HCT116 (cell line): ENCODE measurements around the gene OR6B1. TPM values are rescaled to one million over a fixed set of nuclear protein-coding genes. Genes with fewer than 3 reads are reported as not detected.

ENCODE experiments used
- ATAC-seq: fragments of 200-7000 bp; cut with Tn5 transposase; 2 replicates; pipeline ENCODE4 v1.9.1; 2020; ENCODE audit warnings: mild to moderate bottlenecking, moderate library complexity
- BruUV-seq: library from RNA; stranded (reverse); fragments of 400-500 nt; replicated peaks from 2 replicates; lab custom pipeline; 2021; lab: Mats Ljungman, UMichigan
- CTCF ChIA-PET: fragments of 300-600 bp; sonication (Branson Sonifier 250); formaldehyde crosslinking; loops from one replicate; lab custom pipeline; 2021; ENCODE audit warnings: antibody characterized with exemption; lab: Charles Lee
- POLR2A ChIA-PET: fragments of 300-600, 350-600 bp; sonication (Branson Sonifier 250); formaldehyde crosslinking; loops from one replicate; lab custom pipeline; 2021; ENCODE audit warnings: antibody characterized with exemption; lab: Charles Lee
- RAD21 ChIA-PET, 2 experiments: fragments of 300-600 bp; sonication (Branson Sonifier 250); formaldehyde crosslinking; loops; one replicate each; lab custom pipeline; 2023; ENCODE audit warnings: low total read pairs in 2 of 2; ENCODE audit not compliant: uncharacterized antibody in 2 of 2, unreplicated experiment in 2 of 2, low non-redundant PET in 1 of 2; lab: Charles Lee
- DNase-seq: peaks from one replicate; pipeline ENCODE4 v3.0.0-alpha.2; 2010; ENCODE audit warnings: low read depth, low spot score
- H2AFZ ChIP-seq: fragments of 200-600 bp; shearing (Covaris generic), sonication (generic); 2 replicates; pipeline ENCODE4 v1.6.1; 2017; ENCODE audit warnings: low read depth, mixed run types, mixed read lengths, antibody characterized with exemption, low read length; ENCODE audit not compliant: poor library complexity, severe bottlenecking
- H3K27ac ChIP-seq: 2 replicates; pipeline ENCODE4 v1.5.1; 2012; ENCODE audit warnings: low read depth, low read length
- H3K27me3 ChIP-seq: fragments of 200-600 bp; sonication (generic); 2 replicates; pipeline ENCODE4 v1.6.1; 2016; ENCODE audit warnings: mixed run types, low read length, mixed read lengths; ENCODE audit not compliant: insufficient read depth
- H3K36me3 ChIP-seq, 2 experiments: fragments of 200-500 bp in 1 of 2; fragments of 200-600 bp in 1 of 2; sonication (Bioruptor generic) in 1 of 2; sonication (generic) in 1 of 2; 2 replicates each; pipeline versions ENCODE4 v1.5.1 to v1.6.1; 2014 to 2016; ENCODE audit warnings: low read length in 2 of 2, inconsistent platforms in 1 of 2, mixed read lengths in 1 of 2, mixed run types in 1 of 2; ENCODE audit not compliant: insufficient read depth in 2 of 2, control insufficient read depth in 1 of 2
- H3K4me1 ChIP-seq, 2 experiments: fragments of 200-600 bp in 1 of 2; sonication (generic) in 1 of 2; 2 replicates each; pipeline versions ENCODE4 v1.5.1 to v1.6.1; 2012 to 2017; ENCODE audit warnings: low read length in 2 of 2, inconsistent platforms in 1 of 2, mild to moderate bottlenecking in 1 of 2, mixed read lengths in 1 of 2, mixed run types in 1 of 2, moderate library complexity in 1 of 2; ENCODE audit not compliant: insufficient read depth in 2 of 2, control insufficient read depth in 1 of 2
- H3K4me2 ChIP-seq: fragments of 200-600 bp; sonication (generic); 2 replicates; pipeline ENCODE4 v1.6.1; 2017; ENCODE audit warnings: mixed run types, low read length, mixed read lengths
- H3K4me3 ChIP-seq, 2 experiments: fragments of 200-600 bp in 1 of 2; sonication (generic) in 1 of 2; replicated peaks in 1 of 2; 2 replicates each; pipeline ENCODE4 v1.5.1; 2011 to 2016; ENCODE audit warnings: low read length in 2 of 2, control low read depth in 1 of 2, low read depth in 1 of 2, mild to moderate bottlenecking in 1 of 2, mixed read lengths in 1 of 2, mixed run types in 1 of 2
- H3K79me2 ChIP-seq: fragments of 200-600 bp; sonication (generic); 2 replicates; pipeline ENCODE4 v1.6.1; 2017; ENCODE audit warnings: mild to moderate bottlenecking, mixed run types, low read length, moderate library complexity, mixed read lengths; ENCODE audit not compliant: insufficient read depth
- H3K9ac ChIP-seq: fragments of 200-600 bp; sonication (generic); 2 replicates; pipeline ENCODE4 v1.6.1; 2016; ENCODE audit warnings: low read length, mixed read lengths
- H3K9me2 ChIP-seq: fragments of 200-600 bp; sonication (generic), shearing (Covaris generic); 2 replicates; pipeline ENCODE4 v1.6.1; 2017; ENCODE audit warnings: mixed run types, mild to moderate bottlenecking, moderate library complexity; ENCODE audit not compliant: insufficient read depth
- H3K9me3 ChIP-seq, 2 experiments: fragments of 200-500 bp in 1 of 2; fragments of 200-600 bp in 1 of 2; sonication (Bioruptor generic) in 1 of 2; sonication (generic) in 1 of 2; 2 replicates each; pipeline ENCODE4 v1.6.1; 2014 to 2017; ENCODE audit warnings: low read length in 2 of 2, mixed read lengths in 2 of 2, inconsistent platforms in 1 of 2, low read depth in 1 of 2, mild to moderate bottlenecking in 1 of 2, mixed run types in 1 of 2, moderate library complexity in 1 of 2; ENCODE audit not compliant: control insufficient read depth in 1 of 2, insufficient read depth in 1 of 2
- H4K20me1 ChIP-seq: fragments of 200-600 bp; sonication (generic), shearing (Covaris generic); 2 replicates; pipeline ENCODE4 v1.6.1; 2017; ENCODE audit warnings: mixed run types, mild to moderate bottlenecking, moderate library complexity; ENCODE audit not compliant: insufficient read depth
- CBX3 ChIP-seq: IDR thresholded peaks from 2 replicates; pipeline ENCODE4 v1.6.1; 2012; ENCODE audit warnings: low read depth
- CEBPB ChIP-seq: IDR thresholded peaks from 2 replicates; pipeline ENCODE4 v1.6.1; 2012; ENCODE audit warnings: low read depth
- CTCF ChIP-seq, 3 experiments: fragments of 200-600 bp in 1 of 3; sonication (generic) in 1 of 3; IDR thresholded peaks in 2 of 3; conservative IDR thresholded peaks in 1 of 3; 2 replicates each; pipeline ENCODE4 v1.5.1; 2012 to 2017; ENCODE audit warnings: low read depth in 2 of 3, low read length in 2 of 3, antibody characterized with exemption in 1 of 3, borderline replicate concordance in 1 of 3, control low read depth in 1 of 3, mild to moderate bottlenecking in 1 of 3, mixed read lengths in 1 of 3, mixed run types in 1 of 3, moderate library complexity in 1 of 3; ENCODE audit not compliant: insufficient read depth in 1 of 3
- ELF1 ChIP-seq: IDR thresholded peaks from 2 replicates; pipeline ENCODE4 v1.6.1; 2012; ENCODE audit warnings: low read depth, borderline replicate concordance
- EZH2 ChIP-seq: fragments of 200-600 bp; sonication (generic); IDR thresholded peaks from 2 replicates; pipeline ENCODE4 v1.6.1; 2017; ENCODE audit warnings: antibody characterized with exemption, mixed run types
- FOSL1 ChIP-seq: IDR thresholded peaks from 2 replicates; pipeline ENCODE4 v1.6.1; 2012; ENCODE audit warnings: low read depth
- JUND ChIP-seq: IDR thresholded peaks from 2 replicates; pipeline ENCODE4 v1.6.1; 2012
- POLR2A ChIP-seq: IDR thresholded peaks from 2 replicates; pipeline ENCODE4 v1.7.0; 2011; ENCODE audit warnings: borderline replicate concordance; ENCODE audit not compliant: insufficient read depth, insufficient read length; ENCODE audit errors: extremely low read depth
- RAD21 ChIP-seq: IDR thresholded peaks from 2 replicates; pipeline ENCODE4 v1.6.1; 2012; ENCODE audit warnings: low read depth, mild to moderate bottlenecking
- REST ChIP-seq: IDR thresholded peaks from 2 replicates; pipeline ENCODE4 v1.6.1; 2012; ENCODE audit warnings: low read depth
- SIN3A ChIP-seq: IDR thresholded peaks from 2 replicates; pipeline ENCODE4 v1.6.1; 2012; ENCODE audit warnings: low read depth
- SP1 ChIP-seq: IDR thresholded peaks from 2 replicates; pipeline ENCODE4 v1.6.1; 2012; ENCODE audit warnings: low read depth
- SRF ChIP-seq: IDR thresholded peaks from 2 replicates; pipeline ENCODE4 v1.6.1; 2012; ENCODE audit warnings: low read depth
- TCF7L2 ChIP-seq: IDR thresholded peaks from 2 replicates; pipeline ENCODE4 v1.7.0; 2011; ENCODE audit warnings: borderline replicate concordance, inconsistent platforms; ENCODE audit not compliant: insufficient read depth, insufficient read length; ENCODE audit errors: extremely low read depth
- ZBTB33 ChIP-seq: IDR thresholded peaks from 2 replicates; pipeline ENCODE4 v1.6.1; 2011; ENCODE audit warnings: mild to moderate bottlenecking, low read length, moderate library complexity; ENCODE audit not compliant: insufficient replicate concordance; ENCODE audit errors: extremely low read depth
- ZFX ChIP-seq: fragments of 450-650 bp; IDR thresholded peaks from 2 replicates; pipeline ENCODE4 v1.6.1; 2017
- intact Hi-C: fragments of 100-400 bp; cut with micrococcal nuclease; formaldehyde crosslinking; loops from 2 replicates; pipeline ENCODE4 v1.10.0; 2022
- total RNA-seq: library from RNA; stranded (reverse); gene quantifications from one replicate; pipeline ENCODE4 v1.2.1, GENCODE V29; 2021; ENCODE audit not compliant: unreplicated experiment

OR6B1 gene
- total RNA-seq, 1 experiment from 2014 or later = not detected

GRCh38 chr7:143993924-143994323, 6.2 kb upstream of the OR6B1 start:
- Histone ChIP-seq H3K9me2 (no peaks in the 10 kb centered on the region; the same call in 1 of the 2 replicates), H3K27me3 (no peaks in the 10 kb centered on the region), H3K27ac (no peak overlapping the region), H3K4me2 (no peak overlapping the region), H3K4me1 (no peaks in the 10 kb centered on the region), H3K79me2 (no peaks in the 10 kb centered on the region), H3K4me3 (no peak overlapping the region), H4K20me1 (no peaks in the 10 kb centered on the region), H3K36me3 (no peaks in the 10 kb centered on the region), H2AFZ (no peak overlapping the region), H3K9ac (no peak overlapping the region), H3K9me3 (no peaks in the 10 kb centered on the region)
- ChIA-PET POLR2A (no interaction called here), RAD21 (no interaction called here), CTCF (no interaction called here)
- ATAC-seq (no peak), DNase-seq (no peak)
- no peak for TF ChIP-seq RAD21
- TF ChIP-seq SP1 = no peak
- no peak for TF ChIP-seq CTCF (IDR thresholded peaks at IDR 0.05 in 2 of 3, conservative IDR thresholded peaks at IDR 0.05 in 1 of 3; ENCODE audit: borderline replicate concordance in 1 of 3, insufficient read depth in 1 of 3, low read depth in 2 of 3, low read length in 2 of 3)
- TF ChIP-seq CEBPB = no peak
- TF ChIP-seq ZBTB33 = no peak
- no peak for TF ChIP-seq POLR2A
- TF ChIP-seq REST = no peak
- TF ChIP-seq FOSL1 = no peak
- TF ChIP-seq CBX3 = no peak
- TF ChIP-seq EZH2 = no peak
- no peak for TF ChIP-seq SRF
- no peak for TF ChIP-seq ZFX
- TF ChIP-seq SIN3A = no peak
- no peak for TF ChIP-seq TCF7L2
- no peak for TF ChIP-seq JUND
- no peak for TF ChIP-seq ELF1
- no TSS peak for BruUV-seq
- intact Hi-C loops = loop anchor here (5.0 kb wide), 1 partner anchor 38 kb away; no protein-coding TSS in a partner anchor
